Pancreas (tissue), 10 donors: ENCODE measurements around the gene GPC5. TPM values are rescaled to one million over a fixed set of nuclear protein-coding genes. Genes with fewer than 3 reads are reported as not detected.
"Not testable (repeated sequence)": the region's sequence is repeated elsewhere in the genome, so short reads cannot be mapped to it uniquely, and the experiment has no call there.

Experiments used
- ATAC-seq, 4 donors: fragments of 200-7000 bp; cut with Tn5 transposase; one replicate each; pipeline versions ENCODE4 v1.8.0 to v1.9.1; 2020; ENCODE audit warnings: mild to moderate bottlenecking in 4 of 4, moderate library complexity in 4 of 4
- DNase-seq, 6 donors: peaks; one replicate each; pipeline ENCODE4 v3.0.0-alpha.2; 2020
- FAIRE-seq: peaks from 2 replicates; lab custom pipeline; 2012; peaks lifted over from hg19 to GRCh38; lab: Jason Lieb, UNC
- H3K27ac ChIP-seq, 4 donors: fragments of 200-600 bp; sonication (generic); 1 replicate in 3 of 4; 2 replicates in 1 of 4; pipeline versions ENCODE4 v1.5.0 to v1.8.0; 2020
- H3K27me3 ChIP-seq, 4 donors: fragments of 200-600 bp; one replicate each; pipeline ENCODE4 v1.8.0; 2021
- H3K36me3 ChIP-seq, 3 donors: fragments of 200-600 bp; sonication (generic) in 1 of 3; one replicate each; pipeline versions ENCODE4 v1.5.0 to v1.8.0; 2020 to 2021
- H3K4me1 ChIP-seq, 3 donors: fragments of 200-600 bp; one replicate each; pipeline ENCODE4 v1.8.0; 2021
- H3K4me3 ChIP-seq, 4 donors: fragments of 200-600 bp; sonication (generic) in 2 of 4; one replicate each; pipeline versions ENCODE4 v1.5.0 to v1.8.0; 2020 to 2021
- H3K9me3 ChIP-seq, 4 donors: fragments of 200-600 bp; one replicate each; pipeline ENCODE4 v1.8.0; 2021
- WGBS, 2 donors: extraction: QIAGEN DNeasy Blood & Tissue Kit; methylation state at CpG; one replicate each; pipeline ENCODE4 v1.1.7; 2013; 5-methylcytosine and 5-hydroxymethylcytosine counted together
- intact Hi-C, 3 donors: fragments of 100-400 bp; cut with DNase I; formaldehyde crosslinking; loops; one replicate each; pipeline versions ENCODE4 v1.11.1 to v1.14.2; 2022
- polyA plus RNA-seq, 2 donors: library from polyadenylated mRNA; stranded (reverse); fragments of 200-250 nt; gene quantifications; one replicate each; pipeline ENCODE4 v1.2.3, GENCODE V29; 2013
- total RNA-seq, 6 donors: library from RNA; stranded (reverse); fragmentation: NEBNext Ultra II Directional in 4 of 6; extraction: Animal tissue kit (Norgen Biotek cat#: 25700) in 4 of 6; gene quantifications; one replicate each; pipeline versions ENCODE4 v1.2.1 to v1.2.4, GENCODE V29; 2021 to 2023
- TF ChIP-seq, protein P1 (sequence below), 4 donors: fragments of 200-600 bp; sonication (generic) in 3 of 4; IDR thresholded peaks; one replicate each; pipeline versions ENCODE4 v1.5.0 to v1.8.0; 2021; ENCODE audit warnings: antibody characterized with exemption in 4 of 4
- donor health status: healthy with polysubstance abuse.
- donor health status: DM: no; HTN: no; CAD: no; lungs with moderate emphysema.
- donor health status: DM: no; HTN: no; CAD: no.
- donor health status: control.
- donor health status: control.
- donor health status: Bipolar disorder and iron deficiency.
- donor health status: DM: yes; HTN: yes; CAD: no.
- donor health status: DM: no; HTN: no; CAD: no.
- donor health status: DM: no; HTN: no; CAD: no.
- donor health status: DM: yes; HTN: yes; CAD: no.

GPC5 gene
- total and polyA plus RNA-seq, 8 donors, result 0.12 to 0.35 (median 0.35) TPM; not detected in 5

DNA sequence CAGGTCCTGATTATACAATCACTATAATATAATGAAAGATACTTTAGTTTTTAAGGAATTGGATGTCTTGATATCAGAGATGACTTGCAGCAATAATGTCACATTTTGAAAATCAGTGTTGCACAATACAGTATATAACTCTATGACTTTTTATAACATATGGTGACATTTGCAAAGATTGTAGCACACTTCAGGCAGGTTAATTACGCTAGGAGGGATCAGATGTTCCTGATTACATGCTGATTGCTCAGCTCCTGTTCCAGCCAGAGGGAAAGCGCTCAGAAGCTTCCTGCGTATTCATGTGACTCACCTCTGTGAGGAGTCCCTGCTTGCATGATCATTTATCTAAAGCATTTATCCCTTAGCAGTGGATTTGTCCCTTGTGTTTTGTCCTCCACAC, 265.6 kb downstream of the GPC5 start:
- intact Hi-C loops, result no loop called here
- no peak overlapping the region for H3K27ac ChIP-seq
- DNase-seq (no peak), ATAC-seq (no peak), FAIRE-seq (no peak)
- H3K27me3 ChIP-seq, result no peaks in the 10 kb centered on the region
- no peaks in the 10 kb centered on the region for H3K9me3 ChIP-seq
- no peaks in the 10 kb centered on the region for H3K4me1 ChIP-seq
- 82 to 86% methylated on average over 3 of the region's 3 CpGs for WGBS, 2 donors
- TF ChIP-seq, protein P1, sequence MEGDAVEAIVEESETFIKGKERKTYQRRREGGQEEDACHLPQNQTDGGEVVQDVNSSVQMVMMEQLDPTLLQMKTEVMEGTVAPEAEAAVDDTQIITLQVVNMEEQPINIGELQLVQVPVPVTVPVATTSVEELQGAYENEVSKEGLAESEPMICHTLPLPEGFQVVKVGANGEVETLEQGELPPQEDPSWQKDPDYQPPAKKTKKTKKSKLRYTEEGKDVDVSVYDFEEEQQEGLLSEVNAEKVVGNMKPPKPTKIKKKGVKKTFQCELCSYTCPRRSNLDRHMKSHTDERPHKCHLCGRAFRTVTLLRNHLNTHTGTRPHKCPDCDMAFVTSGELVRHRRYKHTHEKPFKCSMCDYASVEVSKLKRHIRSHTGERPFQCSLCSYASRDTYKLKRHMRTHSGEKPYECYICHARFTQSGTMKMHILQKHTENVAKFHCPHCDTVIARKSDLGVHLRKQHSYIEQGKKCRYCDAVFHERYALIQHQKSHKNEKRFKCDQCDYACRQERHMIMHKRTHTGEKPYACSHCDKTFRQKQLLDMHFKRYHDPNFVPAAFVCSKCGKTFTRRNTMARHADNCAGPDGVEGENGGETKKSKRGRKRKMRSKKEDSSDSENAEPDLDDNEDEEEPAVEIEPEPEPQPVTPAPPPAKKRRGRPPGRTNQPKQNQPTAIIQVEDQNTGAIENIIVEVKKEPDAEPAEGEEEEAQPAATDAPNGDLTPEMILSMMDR (IDR thresholded peaks at IDR 0.05), result no peak
- no peaks in the 10 kb centered on the region for H3K36me3 ChIP-seq
- H3K4me3 ChIP-seq, result no peak overlapping the region

DNA sequence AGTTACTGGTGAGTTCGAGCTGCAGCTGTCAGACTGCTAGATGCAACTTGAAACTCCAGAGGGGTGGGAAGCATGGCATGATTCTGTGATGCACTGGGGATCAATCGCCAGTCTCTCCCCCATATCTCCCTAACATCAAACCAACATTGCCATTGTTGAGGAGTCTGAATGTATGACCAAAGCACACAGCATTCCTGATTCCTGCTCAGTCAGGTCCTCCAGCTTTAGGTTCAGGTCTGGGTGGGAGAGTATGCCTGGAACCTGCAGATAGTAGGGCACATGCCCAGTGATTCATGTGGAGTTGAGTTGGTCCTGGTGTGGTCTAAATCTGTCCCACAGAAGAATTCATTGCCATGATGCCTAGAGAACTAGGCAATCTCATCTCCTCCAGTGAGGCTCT, 269.1 kb downstream of the GPC5 start:
- FAIRE-seq, result no peak
- H3K27ac ChIP-seq, result no peak overlapping the region
- WGBS, 2 donors, result 70 to 82% methylated on average over 2 of the region's 2 CpGs
- TF ChIP-seq, protein P1 (IDR thresholded peaks at IDR 0.05), result no peak
- no peaks in the 10 kb centered on the region for H3K4me1 ChIP-seq
- H3K36me3 ChIP-seq, result no peaks in the 10 kb centered on the region
- H3K4me3 ChIP-seq, result no peak overlapping the region
- no peaks in the 10 kb centered on the region for H3K27me3 ChIP-seq
- H3K9me3 ChIP-seq, result no peaks in the 10 kb centered on the region
- DNase-seq, result no peak
- ATAC-seq, result no peak
- intact Hi-C loops, result no loop called here

DNA sequence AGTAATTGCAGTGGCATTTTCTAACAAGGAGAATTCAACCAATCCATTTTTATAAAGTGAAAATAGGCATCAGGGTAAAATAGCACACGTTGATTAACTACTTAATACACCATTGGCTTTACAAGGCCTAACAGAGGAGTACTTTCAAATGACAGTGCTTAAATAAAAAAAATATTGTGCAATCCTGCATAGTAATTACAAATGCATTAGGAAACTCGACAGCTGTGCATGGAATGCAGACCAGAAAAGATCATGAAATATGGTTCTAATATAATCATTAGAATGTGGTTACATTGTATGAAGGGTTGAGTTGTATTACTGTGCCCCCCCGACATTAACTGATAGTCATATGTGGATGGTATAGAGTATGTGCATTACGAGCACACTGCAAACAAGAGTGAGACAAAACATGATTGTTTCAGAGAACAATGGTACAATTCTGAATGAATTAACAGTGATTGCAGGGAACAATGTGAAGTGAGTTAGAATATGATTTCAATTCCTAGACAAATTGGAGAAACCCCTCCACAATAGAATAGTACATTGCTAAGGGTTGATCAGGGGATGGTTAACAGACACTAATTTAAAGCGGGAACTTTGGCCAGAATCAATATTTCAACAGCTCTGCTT, 270.6 kb downstream of the GPC5 start:
- no peaks in the 10 kb centered on the region for H3K4me1 ChIP-seq
- no peaks in the 10 kb centered on the region for H3K27me3 ChIP-seq
- TF ChIP-seq, protein P1 (IDR thresholded peaks at IDR 0.05), result no peak
- intact Hi-C loops, result no loop called here
- no peak for ATAC-seq
- FAIRE-seq, result no peak
- H3K4me3 ChIP-seq, result no peak overlapping the region
- DNase-seq, result no peak
- H3K9me3 ChIP-seq, result no peaks in the 10 kb centered on the region
- H3K27ac ChIP-seq, result no peak overlapping the region
- WGBS, 2 donors, result 42 to 49% methylated on average over 5 of the region's 5 CpGs
- no peaks in the 10 kb centered on the region for H3K36me3 ChIP-seq

DNA sequence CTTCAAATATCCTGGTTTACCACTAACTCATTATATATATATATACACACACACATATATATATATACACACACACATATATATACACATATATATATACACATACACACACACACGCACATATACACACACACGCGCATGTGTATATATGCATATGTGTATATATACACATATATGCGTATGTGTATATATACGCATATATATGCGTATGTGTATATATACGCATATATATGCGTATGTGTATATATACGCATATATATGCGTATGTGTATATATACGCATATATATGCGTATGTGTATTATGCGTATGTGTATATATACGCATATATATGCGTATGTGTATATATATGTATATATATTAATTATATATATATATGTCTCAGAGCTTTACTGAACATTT, 275.9 kb downstream of the GPC5 start:
- H3K4me3 ChIP-seq, intact Hi-C loops, FAIRE-seq: not testable (repeated sequence)

DNA sequence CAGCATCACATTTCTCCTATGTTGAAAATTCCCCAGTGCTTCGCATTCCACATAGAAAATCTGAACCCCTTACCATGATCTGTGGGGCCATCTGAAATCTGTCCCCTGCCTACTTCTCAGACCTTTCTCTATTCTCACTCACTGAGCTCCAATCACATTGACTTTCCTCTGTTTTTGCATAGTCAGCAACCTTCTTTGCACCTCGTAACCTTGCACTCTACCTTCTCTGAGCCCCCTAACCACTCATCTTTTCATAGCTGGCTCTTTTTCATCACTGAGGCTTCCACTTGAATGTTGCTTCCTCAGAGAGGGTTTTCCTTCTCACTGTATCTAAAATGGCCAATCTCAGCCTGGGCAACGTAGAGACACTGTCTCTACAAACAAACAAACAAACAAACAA, 286.3 kb downstream of the GPC5 start:
- FAIRE-seq (no peak), DNase-seq (no peak), ATAC-seq (no peak)
- 53 to 63% methylated on average over 3 of the region's 3 CpGs for WGBS, 2 donors
- intact Hi-C loops, result no loop called here
- TF ChIP-seq, protein P1 (IDR thresholded peaks at IDR 0.05), result no peak
- Histone ChIP-seq H3K27ac (no peak overlapping the region), H3K4me1 (no peaks in the 10 kb centered on the region), H3K27me3 (peaks cover 0 to 4% (median 0%) of the 10 kb centered on the region in 4 donors), H3K9me3 (no peaks in the 10 kb centered on the region), H3K36me3 (no peaks in the 10 kb centered on the region), H3K4me3 (no peak overlapping the region)

More for the DNA sequence above, 275.9 kb downstream of the GPC5 start:
- H3K36me3 ChIP-seq, H3K27ac ChIP-seq, DNase-seq, H3K27me3 ChIP-seq, H3K9me3 ChIP-seq, H3K4me1 ChIP-seq, ATAC-seq: not testable (repeated sequence)
- WGBS, 2 donors, result 87 to 93% methylated on average over 15 of the region's 15 CpGs
